Panc1 (cell line): ENCODE results near the gene LMF1.

Source experiments
- POLR2AphosphoS5 ChIP-seq: IDR thresholded peaks from 2 replicates; pipeline ENCODE4 v1.6.1; 2012; ENCODE audit warnings: mild to moderate bottlenecking, low read depth, low read length, moderate library complexity
- SIN3A ChIP-seq: IDR thresholded peaks from 2 replicates; pipeline ENCODE4 v1.6.1; 2012; ENCODE audit warnings: low read depth, mild to moderate bottlenecking, low read length, moderate library complexity, borderline replicate concordance; ENCODE audit not compliant: insufficient read depth
- TCF7L2 ChIP-seq: IDR thresholded peaks from 2 replicates; pipeline ENCODE4 v1.6.1; 2011; ENCODE audit warnings: mild to moderate bottlenecking, low read depth, low read length, inconsistent platforms
- TF ChIP-seq, protein P1 (sequence below): fragments of 450-650 bp; IDR thresholded peaks from 2 replicates; pipeline ENCODE4 v1.5.1; 2017; ENCODE audit warnings: mild to moderate bottlenecking

DNA sequence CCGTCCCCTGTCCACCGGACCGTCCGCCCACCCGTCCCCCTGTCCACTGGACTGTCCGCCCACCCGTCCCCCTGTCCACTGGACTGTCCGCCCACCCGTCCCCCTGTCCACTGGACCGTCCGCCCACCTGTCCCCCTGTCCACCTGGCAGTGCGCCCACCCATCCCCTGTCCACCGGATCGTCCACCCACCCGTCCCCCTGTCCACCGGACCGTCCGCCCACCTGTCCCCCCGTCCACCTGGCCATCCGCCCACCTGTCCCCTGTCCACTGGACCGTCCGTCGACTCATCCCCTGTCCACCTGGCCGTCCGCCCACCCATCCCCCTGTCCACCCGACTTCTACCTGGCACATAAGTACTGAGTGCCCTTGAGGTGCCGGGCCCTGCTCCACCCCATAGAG is 76.6 kb downstream of the LMF1 start:
- TF ChIP-seq TCF7L2 = no peak
- no peak for TF ChIP-seq SIN3A
- TF ChIP-seq, protein P1, sequence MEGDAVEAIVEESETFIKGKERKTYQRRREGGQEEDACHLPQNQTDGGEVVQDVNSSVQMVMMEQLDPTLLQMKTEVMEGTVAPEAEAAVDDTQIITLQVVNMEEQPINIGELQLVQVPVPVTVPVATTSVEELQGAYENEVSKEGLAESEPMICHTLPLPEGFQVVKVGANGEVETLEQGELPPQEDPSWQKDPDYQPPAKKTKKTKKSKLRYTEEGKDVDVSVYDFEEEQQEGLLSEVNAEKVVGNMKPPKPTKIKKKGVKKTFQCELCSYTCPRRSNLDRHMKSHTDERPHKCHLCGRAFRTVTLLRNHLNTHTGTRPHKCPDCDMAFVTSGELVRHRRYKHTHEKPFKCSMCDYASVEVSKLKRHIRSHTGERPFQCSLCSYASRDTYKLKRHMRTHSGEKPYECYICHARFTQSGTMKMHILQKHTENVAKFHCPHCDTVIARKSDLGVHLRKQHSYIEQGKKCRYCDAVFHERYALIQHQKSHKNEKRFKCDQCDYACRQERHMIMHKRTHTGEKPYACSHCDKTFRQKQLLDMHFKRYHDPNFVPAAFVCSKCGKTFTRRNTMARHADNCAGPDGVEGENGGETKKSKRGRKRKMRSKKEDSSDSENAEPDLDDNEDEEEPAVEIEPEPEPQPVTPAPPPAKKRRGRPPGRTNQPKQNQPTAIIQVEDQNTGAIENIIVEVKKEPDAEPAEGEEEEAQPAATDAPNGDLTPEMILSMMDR = no peak
- no peak for TF ChIP-seq POLR2AphosphoS5
